Spleen (tissue), 11 donors: ENCODE measurements around the gene ADGRL3. TPM values are rescaled to one million over a fixed set of nuclear protein-coding genes. Genes with fewer than 3 reads are reported as not detected.
"Not testable (repeated sequence)": the region's sequence is repeated elsewhere in the genome, so short reads cannot be mapped to it uniquely, and the experiment has no call there.

Experiments used
- DNase-seq: peaks from one replicate; pipeline ENCODE4 v3.0.0-alpha.2; 2020
- H3K27ac ChIP-seq, 8 donors: fragments of 200-600 bp; sonication (generic) in 7 of 8; 1 replicate in 4 of 8; 2 replicates in 4 of 8; pipeline versions ENCODE4 v1.5.0 to v1.8.0; 2016 to 2021; ENCODE audit warnings: inconsistent platforms in 4 of 8, mild to moderate bottlenecking in 4 of 8, moderate library complexity in 1 of 8
- H3K27me3 ChIP-seq, 7 donors: fragments of 200-600 bp; sonication (generic) in 6 of 7; replicated peaks in 1 of 7; 1 replicate in 4 of 7; 2 replicates in 3 of 7; pipeline versions ENCODE4 v1.5.0 to v1.8.0; 2016 to 2021; ENCODE audit warnings: inconsistent platforms in 3 of 7, mild to moderate bottlenecking in 1 of 7
- H3K36me3 ChIP-seq, 6 donors: fragments of 200-600 bp; sonication (generic) in 5 of 6; 1 replicate in 4 of 6; 2 replicates in 2 of 6; pipeline versions ENCODE4 v1.5.0 to v1.8.0; 2016 to 2021; ENCODE audit warnings: inconsistent platforms in 2 of 6
- H3K4me1 ChIP-seq, 6 donors: fragments of 200-600 bp; sonication (generic) in 5 of 6; 1 replicate in 3 of 6; 2 replicates in 3 of 6; pipeline versions ENCODE4 v1.5.0 to v1.8.0; 2016 to 2021; ENCODE audit warnings: inconsistent platforms in 3 of 6
- H3K4me3 ChIP-seq, 8 donors: fragments of 200-600 bp; sonication (generic) in 7 of 8; 1 replicate in 4 of 8; 2 replicates in 4 of 8; pipeline versions ENCODE4 v1.5.0 to v1.8.0; 2016 to 2021; ENCODE audit warnings: inconsistent platforms in 4 of 8, mild to moderate bottlenecking in 4 of 8, moderate library complexity in 2 of 8
- H3K9me3 ChIP-seq, 8 donors: fragments of 200-600 bp; sonication (generic) in 7 of 8; 1 replicate in 4 of 8; 2 replicates in 4 of 8; pipeline versions ENCODE4 v1.5.0 to v1.8.0; 2016 to 2021; ENCODE audit warnings: inconsistent platforms in 4 of 8
- CTCF ChIP-seq, 11 experiments: fragments of 200-600 bp in 7 of 11; fragments of 450-650 bp in 4 of 11; sonication (generic) in 4 of 11; IDR thresholded peaks in 8 of 11; conservative IDR thresholded peaks in 3 of 11; 1 replicate in 7 of 11; 2 replicates in 4 of 11; pipeline versions ENCODE4 v1.4.0 to v1.8.0; 2016 to 2021; ENCODE audit warnings: antibody characterized with exemption in 11 of 11, inconsistent platforms in 4 of 11, mild to moderate bottlenecking in 1 of 11
- POLR2A ChIP-seq, 3 donors: fragments of 450-650 bp; IDR thresholded peaks; one replicate each; pipeline ENCODE4 v1.5.1; 2017; ENCODE audit warnings: antibody characterized with exemption in 3 of 3, mild to moderate bottlenecking in 1 of 3
- POLR2AphosphoS5 ChIP-seq, 3 donors: sonication (generic); formaldehyde crosslinking; IDR thresholded peaks; one replicate each; pipeline ENCODE4 v1.5.1; 2017; ENCODE audit warnings: antibody characterized with exemption in 3 of 3
- WGBS, 5 donors: extraction: QIAGEN DNeasy Blood & Tissue Kit in 3 of 5; methylation state at CpG; one replicate each; pipeline versions ENCODE4 v1.1.5 to v1.1.7; 2013 to 2018; 5-methylcytosine and 5-hydroxymethylcytosine counted together
- intact Hi-C: fragments of 100-400 bp; cut with DNase I; formaldehyde crosslinking; loops from one replicate; pipeline ENCODE4 v1.15.0; 2023; ENCODE audit warnings: low total_unique reads
- polyA plus RNA-seq, 3 donors: library from polyadenylated mRNA; stranded (reverse); fragments of 200-250 nt; gene quantifications; one replicate each; pipeline ENCODE4 v1.2.1, GENCODE V29; 2013
- total RNA-seq, 7 donors: library from RNA; depleted of rRNA in 3 of 7; stranded (reverse); fragments of >200 nt in 3 of 7; fragmentation: NEBNext Ultra II Directional in 4 of 7; extraction: Animal tissue kit (Norgen Biotek cat#: 25700) in 4 of 7; gene quantifications; one replicate each; pipeline versions ENCODE4 v1.1.0 to v1.2.1, GENCODE V29; 2016 to 2021
- donor health status: healthy with polysubstance abuse.
- donor health status: DM: no; HTN: no; CAD: no; lungs with moderate emphysema.
- donor health status: DM: no; HTN: no; CAD: no.
- donor health status: Bipolar disorder and iron deficiency.
- donor health status: healthy.
- donor health status: DM: no; HTN: no; CAD: no.
- donor health status: DM: yes; HTN: yes; CAD: no.

ADGRL3 gene
- total and polyA plus RNA-seq, 10 donors, result 0.09 to 0.92 (median 0.46) TPM; not detected in 1

DNA sequence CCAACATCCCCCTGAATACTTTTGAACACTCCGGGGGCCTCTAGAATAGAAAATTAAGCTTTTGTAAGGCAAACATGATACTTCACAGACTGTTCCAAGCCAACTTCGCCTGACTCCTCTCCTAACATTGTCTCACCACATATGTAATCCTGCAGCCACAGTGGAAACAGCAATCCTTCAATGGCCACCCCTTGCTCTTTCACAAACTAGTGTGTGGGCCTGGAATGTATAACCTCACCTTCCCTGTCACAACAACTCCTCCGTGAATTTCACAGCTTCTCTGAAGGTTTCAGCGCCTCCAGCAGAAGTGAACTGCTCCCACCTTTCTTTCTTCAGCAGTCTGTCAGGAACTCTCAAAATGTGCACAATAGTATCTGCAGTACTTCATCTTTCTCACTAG is 185.1 kb downstream of the ADGRL3 start:
- intact Hi-C loops, result no loop called here
- no peak overlapping the region for H3K4me3 ChIP-seq

DNA sequence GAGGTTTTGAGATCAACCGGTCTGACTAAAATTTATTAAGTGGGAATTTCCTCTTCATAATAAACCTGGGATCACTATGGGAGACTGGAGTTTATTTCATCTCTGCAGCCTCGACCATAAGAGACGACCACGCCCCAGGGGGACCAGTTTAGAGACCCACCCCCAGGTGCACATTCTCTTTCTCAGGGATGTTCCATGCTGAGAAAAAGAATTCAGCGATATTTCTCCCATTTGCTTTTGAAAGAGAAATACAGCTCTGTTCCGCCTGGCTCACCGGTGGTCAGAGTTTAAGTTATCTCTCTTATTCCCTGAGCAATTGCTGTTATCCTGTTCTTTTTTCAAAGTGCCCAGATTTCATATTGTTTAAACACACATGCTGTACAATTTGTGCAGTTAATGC is 187.2 kb downstream of the ADGRL3 start:
- H3K4me1 ChIP-seq, H3K27me3 ChIP-seq, intact Hi-C loops, H3K27ac ChIP-seq, H3K36me3 ChIP-seq, H3K9me3 ChIP-seq, H3K4me3 ChIP-seq: not testable (repeated sequence)
- peak; percentile 19 for DNase-seq
- WGBS, 5 donors, result 78 to 87% (median 84%) methylated on average over 7 of the region's 7 CpGs

More for the DNA sequence above, 185.1 kb downstream of the ADGRL3 start:
- no peaks in the 10 kb centered on the region for H3K27me3 ChIP-seq
- H3K27ac ChIP-seq, result no peak overlapping the region
- no peak for DNase-seq
- no peaks in the 10 kb centered on the region for H3K9me3 ChIP-seq
- 80 to 92% (median 87%) methylated on average over 4 of the region's 4 CpGs for WGBS, 5 donors
- no peaks in the 10 kb centered on the region for H3K4me1 ChIP-seq
- no peak for TF ChIP-seq POLR2AphosphoS5 (IDR thresholded peaks at IDR 0.05)
- no peak for TF ChIP-seq CTCF (IDR thresholded peaks at IDR 0.05 in 8 of 11, conservative IDR thresholded peaks at IDR 0.05 in 3 of 11)
- TF ChIP-seq POLR2A (IDR thresholded peaks at IDR 0.05), result no peak
- no peaks in the 10 kb centered on the region for H3K36me3 ChIP-seq

GRCh38 chr4:61389640-61390039 is 189.5 kb downstream of the ADGRL3 start:
- H3K4me3 ChIP-seq, result no peak overlapping the region
- no peak overlapping the region for H3K27ac ChIP-seq
- TF ChIP-seq POLR2AphosphoS5 (IDR thresholded peaks at IDR 0.05) (no peak), CTCF (IDR thresholded peaks at IDR 0.05 in 8 of 11, conservative IDR thresholded peaks at IDR 0.05 in 3 of 11) (no peak), POLR2A (IDR thresholded peaks at IDR 0.05) (no peak)
- intact Hi-C loops, result no loop called here
- no peaks in the 10 kb centered on the region for H3K36me3 ChIP-seq
- 58 to 74% (median 63%) methylated on average over 2 of the region's 2 CpGs for WGBS, 5 donors
- H3K9me3 ChIP-seq, result peaks cover 0 to 4% (median 0%) of the 10 kb centered on the region in 8 donors
- no peak for DNase-seq
- H3K27me3 ChIP-seq, result no peaks in the 10 kb centered on the region
- H3K4me1 ChIP-seq, result no peaks in the 10 kb centered on the region

- intact Hi-C loops, result no loop called here
- no peak for DNase-seq
Observed at GRCh38 chr4:61395754-61396153, 195.6 kb downstream of the ADGRL3 start.

More at GRCh38 chr4:61395754-61396153, 195.6 kb downstream of the ADGRL3 start:
- H3K4me1 ChIP-seq, result no peaks in the 10 kb centered on the region
- peaks cover 0 to 4% (median 0%) of the 10 kb centered on the region in 8 donors for H3K9me3 ChIP-seq
- no peak for TF ChIP-seq POLR2A (IDR thresholded peaks at IDR 0.05)
- no peak for TF ChIP-seq CTCF (IDR thresholded peaks at IDR 0.05 in 8 of 11, conservative IDR thresholded peaks at IDR 0.05 in 3 of 11)
- TF ChIP-seq POLR2AphosphoS5 (IDR thresholded peaks at IDR 0.05), result no peak
- WGBS, 5 donors, result 76 to 94% (median 88%) methylated on average over 3 of the region's 3 CpGs
- H3K27ac ChIP-seq, result no peak overlapping the region
- H3K27me3 ChIP-seq, result no peaks in the 10 kb centered on the region
- H3K4me3 ChIP-seq, result no peak overlapping the region
- H3K36me3 ChIP-seq, result no peaks in the 10 kb centered on the region
